K562 (cell line): Measurements from ENCODE around the gene CDKN2C. TPM values are rescaled to one million over a fixed set of nuclear protein-coding genes. Genes with fewer than 3 reads are reported as not detected.

ENCODE experiments used
- DIDO1 ChIP-seq: fragments of 450-650 bp; IDR thresholded peaks from 2 replicates; pipeline ENCODE4 v1.6.1; 2016; ENCODE audit warnings: low read depth, missing biosample characterization, missing genetic modification characterization
- ELK3 ChIP-seq: fragments of 450-650 bp; formaldehyde crosslinking; IDR thresholded peaks from 2 replicates; pipeline ENCODE4 v1.4.0; 2020; ENCODE audit warnings: mild to moderate bottlenecking
- ERF ChIP-seq: fragments of 450-650 bp; formaldehyde crosslinking; IDR thresholded peaks from 2 replicates; pipeline ENCODE4 v1.4.0; 2020; ENCODE audit warnings: mild to moderate bottlenecking, mixed read lengths
- FOXK2 ChIP-seq, 2 experiments: fragments of 450-650 bp; IDR thresholded peaks in 1 of 2; conservative IDR thresholded peaks in 1 of 2; 2 replicates each; pipeline ENCODE4 v1.6.1; 2016; ENCODE audit warnings: low read depth in 2 of 2, mild to moderate bottlenecking in 1 of 2
- KAT8 ChIP-seq: fragments of 450-650 bp; IDR thresholded peaks from 2 replicates; pipeline ENCODE4 v1.6.1; 2016; ENCODE audit warnings: low read depth, mild to moderate bottlenecking
- MGA ChIP-seq: fragments of 450-650 bp; IDR thresholded peaks from 2 replicates; pipeline ENCODE4 v1.6.1; 2016; ENCODE audit warnings: mild to moderate bottlenecking, moderate library complexity
- NBN ChIP-seq: fragments of 450-650 bp; IDR thresholded peaks from 2 replicates; pipeline ENCODE4 v1.6.1; 2016; ENCODE audit warnings: low read depth, mild to moderate bottlenecking
- PCBP2 ChIP-seq: fragments of 200-400 bp; formaldehyde crosslinking; IDR thresholded peaks from 2 replicates; pipeline ENCODE4 v1.6.1; 2018; ENCODE audit warnings: low read length, low read depth, mild to moderate bottlenecking, moderate library complexity; ENCODE audit not compliant: poor library complexity, severe bottlenecking
- POLR2G ChIP-seq: fragments of 200-400 bp; formaldehyde crosslinking; IDR thresholded peaks from 2 replicates; pipeline ENCODE4 v1.6.1; 2017; ENCODE audit warnings: low read depth, mild to moderate bottlenecking, antibody characterized with exemption, low read length, moderate library complexity
- RBFOX2 ChIP-seq: fragments of 200-400 bp; formaldehyde crosslinking; IDR thresholded peaks from 2 replicates; pipeline ENCODE4 v1.6.1; 2017; ENCODE audit warnings: low read depth, mild to moderate bottlenecking, low read length, moderate library complexity
- ZFPM2 ChIP-seq: fragments of 250-450 bp; sonication (Bioruptor Pico); IDR thresholded peaks from 2 replicates; pipeline ENCODE4 v1.5.1; 2022; ENCODE audit warnings: mild to moderate bottlenecking
- ZKSCAN3 ChIP-seq: fragments of 250-450 bp; sonication (Bioruptor Pico); IDR thresholded peaks from 2 replicates; pipeline ENCODE4 v1.4.0; 2020
- polyA plus RNA-seq, 8 experiments: library from polyadenylated mRNA; depleted of rRNA in 4 of 8; stranded (reverse) in 5 of 8; unstranded in 3 of 8; fragments of >200 nt; fragmentation: Nextera tagmentation in 2 of 8; fragmentation: Illumina TruSeq in 1 of 8; extraction: Ambion mirVana in 2 of 8; extraction: Trizol in 1 of 8; gene quantifications; 2 replicates each; pipeline versions ENCODE4 v1.2.1 to v1.2.3, GENCODE V29; 2011 to 2014; ENCODE audit warnings: inconsistent platforms in 1 of 8, missing spikeins in 1 of 8
- total RNA-seq, 7 experiments: library from RNA; depleted of rRNA in 6 of 7; stranded (reverse); fragments of >200 nt in 6 of 7; fragmentation: Illumina TruSeq in 2 of 7; extraction: Trizol in 2 of 7; gene quantifications; 2 replicates each; pipeline versions ENCODE4 v1.2.1 to v1.2.3, GENCODE V29; 2011 to 2021; ENCODE audit warnings: low replicate concordance in 1 of 7
- TF ChIP-seq, protein P1 (sequence below): fragments of 250-450 bp; sonication (Bioruptor Pico); IDR thresholded peaks from 2 replicates; pipeline ENCODE4 v1.4.0; 2020; ENCODE audit warnings: borderline replicate concordance

The CDKN2C gene
- total and polyA plus RNA-seq, 9 of the 15 experiments (the other 6 are each of a cell fraction or from before 2014, with no cell fraction given): 11.9 to 74.3 (median 45.9) TPM

DNA sequence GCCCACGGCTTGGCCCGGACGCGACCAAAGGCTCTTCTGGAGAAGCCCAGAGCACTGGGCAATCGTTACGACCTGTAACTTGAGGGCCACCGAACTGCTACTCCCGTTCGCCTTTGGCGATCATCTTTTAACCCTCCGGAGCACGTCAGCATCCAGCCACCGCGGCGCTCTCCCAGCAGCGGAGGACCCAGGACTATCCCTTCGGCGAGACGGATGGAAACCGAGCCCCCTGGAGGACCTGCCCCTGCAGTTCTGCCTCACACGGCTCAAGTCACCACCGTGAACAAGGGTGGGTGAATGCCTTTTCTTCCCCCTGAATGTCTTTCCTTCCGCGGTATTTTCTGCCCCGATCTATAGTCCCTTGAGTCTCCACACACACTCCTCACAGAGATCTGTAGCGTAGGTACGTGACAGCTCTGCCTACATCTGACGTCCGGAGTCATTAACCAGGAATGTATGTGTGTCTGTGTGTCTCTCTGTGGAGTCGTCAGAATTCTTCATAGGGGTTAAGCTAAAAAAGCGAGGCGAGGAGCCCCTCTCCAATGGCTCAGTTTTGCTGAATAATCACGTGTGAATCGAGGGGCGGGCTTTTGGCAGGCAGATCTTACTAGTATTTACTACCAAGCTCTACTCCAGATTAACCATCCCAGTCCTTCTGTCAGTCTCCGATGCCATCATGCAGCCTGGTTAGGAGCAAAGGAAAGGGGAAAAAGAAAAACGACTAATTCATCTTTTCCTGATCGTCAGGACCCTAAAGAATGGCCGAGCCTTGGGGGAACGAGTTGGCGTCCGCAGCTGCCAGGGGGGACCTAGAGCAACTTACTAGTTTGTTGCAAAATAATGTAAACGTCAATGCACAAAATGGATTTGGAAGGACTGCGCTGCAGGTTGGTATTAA lies at the start of gene CDKN2C (continued):
- TF ChIP-seq POLR2G (no peak), ELK3 (no peak), RBFOX2 (no peak; the same call in 1 of the 2 replicates), FOXK2 (conservative IDR thresholded peaks at IDR 0.05 in 1 of 2, IDR thresholded peaks at IDR 0.05 in 1 of 2; ENCODE audit: low read depth in 2 of 2) (peak in 1 of 2 experiments; percentile 16; a peak in 2 of 4 replicates), KAT8 (no peak), NBN (peak; percentile 23; the same call in 1 of the 2 replicates), ERF (0 out of 2 replicates have a peak, but pooled peaks have one; percentile 54), ZKSCAN3 (no peak), DIDO1 (tag) (no peak), MGA (no peak), PCBP2 (no peak), ZFPM2 (no peak)
- TF ChIP-seq, protein P1, sequence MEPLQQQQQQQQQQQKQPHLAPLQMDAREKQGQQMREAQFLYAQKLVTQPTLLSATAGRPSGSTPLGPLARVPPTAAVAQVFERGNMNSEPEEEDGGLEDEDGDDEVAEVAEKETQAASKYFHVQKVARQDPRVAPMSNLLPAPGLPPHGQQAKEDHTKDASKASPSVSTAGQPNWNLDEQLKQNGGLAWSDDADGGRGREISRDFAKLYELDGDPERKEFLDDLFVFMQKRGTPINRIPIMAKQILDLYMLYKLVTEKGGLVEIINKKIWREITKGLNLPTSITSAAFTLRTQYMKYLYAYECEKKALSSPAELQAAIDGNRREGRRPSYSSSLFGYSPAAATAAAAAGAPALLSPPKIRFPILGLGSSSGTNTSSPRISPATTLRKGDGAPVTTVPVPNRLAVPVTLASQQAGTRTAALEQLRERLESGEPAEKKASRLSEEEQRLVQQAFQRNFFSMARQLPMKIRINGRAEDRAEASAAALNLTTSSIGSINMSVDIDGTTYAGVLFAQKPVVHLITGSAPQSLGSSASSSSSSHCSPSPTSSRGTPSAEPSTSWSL (CRISPR knock-in tag): no peak
